Thyroid gland (tissue), 4 donors: ENCODE data around the gene AAMP.

ENCODE experiments used
- POLR2A ChIP-seq, 2 donors: fragments of 450-650 bp; IDR thresholded peaks; one replicate each; pipeline ENCODE4 v1.6.1; 2017; ENCODE audit warnings: antibody characterized with exemption in 2 of 2, mild to moderate bottlenecking in 2 of 2, moderate library complexity in 1 of 2
- TF ChIP-seq, protein P1 (sequence below), 6 experiments: fragments of 200-600 bp in 3 of 6; fragments of 450-650 bp in 3 of 6; sonication (generic) in 3 of 6; IDR thresholded peaks; one replicate each; pipeline ENCODE4 v1.5.1; 2016 to 2019; ENCODE audit warnings: antibody characterized with exemption in 6 of 6, mild to moderate bottlenecking in 2 of 6, inconsistent platforms in 1 of 6, moderate library complexity in 1 of 6

DNA sequence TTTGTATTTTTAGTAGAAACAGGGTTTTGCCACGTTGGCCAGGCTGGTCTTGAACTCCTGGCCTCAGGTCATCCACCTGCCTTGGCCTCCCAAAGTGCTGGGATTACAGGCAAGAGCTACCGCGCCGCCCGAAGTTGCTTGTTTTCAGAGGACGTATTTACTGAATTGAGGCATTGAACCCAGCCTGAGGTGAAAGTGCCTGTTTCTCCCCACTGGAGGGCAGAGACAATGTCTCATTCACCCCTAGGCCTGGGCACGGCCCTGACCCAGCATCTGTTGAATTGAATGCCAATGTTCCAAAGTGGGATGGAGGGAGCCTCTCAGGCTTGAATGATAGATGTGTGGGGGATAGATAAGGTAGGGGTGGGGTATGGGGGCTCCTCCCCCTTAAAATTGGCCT lies 26.9 kb upstream of the AAMP start:
- TF ChIP-seq, protein P1, sequence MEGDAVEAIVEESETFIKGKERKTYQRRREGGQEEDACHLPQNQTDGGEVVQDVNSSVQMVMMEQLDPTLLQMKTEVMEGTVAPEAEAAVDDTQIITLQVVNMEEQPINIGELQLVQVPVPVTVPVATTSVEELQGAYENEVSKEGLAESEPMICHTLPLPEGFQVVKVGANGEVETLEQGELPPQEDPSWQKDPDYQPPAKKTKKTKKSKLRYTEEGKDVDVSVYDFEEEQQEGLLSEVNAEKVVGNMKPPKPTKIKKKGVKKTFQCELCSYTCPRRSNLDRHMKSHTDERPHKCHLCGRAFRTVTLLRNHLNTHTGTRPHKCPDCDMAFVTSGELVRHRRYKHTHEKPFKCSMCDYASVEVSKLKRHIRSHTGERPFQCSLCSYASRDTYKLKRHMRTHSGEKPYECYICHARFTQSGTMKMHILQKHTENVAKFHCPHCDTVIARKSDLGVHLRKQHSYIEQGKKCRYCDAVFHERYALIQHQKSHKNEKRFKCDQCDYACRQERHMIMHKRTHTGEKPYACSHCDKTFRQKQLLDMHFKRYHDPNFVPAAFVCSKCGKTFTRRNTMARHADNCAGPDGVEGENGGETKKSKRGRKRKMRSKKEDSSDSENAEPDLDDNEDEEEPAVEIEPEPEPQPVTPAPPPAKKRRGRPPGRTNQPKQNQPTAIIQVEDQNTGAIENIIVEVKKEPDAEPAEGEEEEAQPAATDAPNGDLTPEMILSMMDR (IDR thresholded peaks at IDR 0.05): no peak
- TF ChIP-seq POLR2A (IDR thresholded peaks at IDR 0.05): no peak
